HK-2 (cell line): ENCODE measurements around the gene C1orf122.

ENCODE experiments used
- DNase-seq: peaks from one replicate; pipeline ENCODE4 v3.0.0-alpha.2; 2018; ENCODE audit not compliant: unreplicated experiment

The C1orf122 gene

GRCh38 chr1:37845049-37845646, 37.6 kb downstream of the C1orf122 start:
- DNase-seq, result no peak

- DNase-seq, result no peak
These were observed 38.2 kb downstream of the C1orf122 start for GRCh38 chr1:37845786-37846185.

GRCh38 chr1:37846647-37847339, 39.2 kb downstream of the C1orf122 start:
- no peak for DNase-seq

- no peak for DNase-seq
These were observed 41.9 kb downstream of the C1orf122 start for GRCh38 chr1:37849480-37849879.

GRCh38 chr1:37850352-37850955, 42.9 kb downstream of the C1orf122 start:
- no peak for DNase-seq

- DNase-seq, result no peak
These were observed 43.7 kb downstream of the C1orf122 start for GRCh38 chr1:37851262-37851661.

GRCh38 chr1:37851782-37852210, 44.2 kb downstream of the C1orf122 start:
- no peak for DNase-seq

- DNase-seq, result no peak
These were observed 45.6 kb downstream of the C1orf122 start for GRCh38 chr1:37853157-37853556.

- no peak for DNase-seq
These were observed 46.8 kb downstream of the C1orf122 start for GRCh38 chr1:37854406-37854805.
